ENCODE measurements around the gene PLB1. TPM values are rescaled to one million over a fixed set of nuclear protein-coding genes. Genes with fewer than 3 reads are reported as not detected.

Gene PLB1
- total and polyA plus RNA-seq, 9 of the 15 experiments (the other 6 are each of a cell fraction or from before 2014, with no cell fraction given) = 0.01 to 0.09 (median 0.07) TPM; not detected in 2

DNA sequence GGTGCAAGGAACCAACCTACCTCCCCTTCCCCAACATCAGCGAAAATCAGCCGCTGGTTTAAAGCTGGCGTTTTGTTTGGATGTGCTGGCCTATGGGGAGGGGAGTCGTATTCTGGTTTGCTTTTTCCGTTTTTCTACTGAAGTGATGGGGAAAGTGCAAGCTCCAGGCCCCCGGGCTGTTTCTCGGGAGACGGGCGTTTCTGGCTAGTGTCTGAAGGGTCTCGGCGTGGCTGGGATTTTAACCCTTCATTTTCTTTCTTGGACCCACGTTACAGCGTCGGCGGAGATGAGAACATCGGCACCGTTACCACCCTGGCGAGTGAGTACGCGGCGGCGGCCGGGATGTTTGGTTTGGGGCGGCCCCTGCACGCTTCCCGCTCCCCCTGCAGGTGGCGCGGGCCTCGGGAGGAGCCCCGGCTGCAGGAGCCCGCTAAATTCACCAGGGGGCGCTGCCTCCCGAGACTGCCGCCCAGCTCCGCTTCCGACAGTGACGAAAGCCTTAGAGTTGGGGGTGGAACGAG is 70.7 kb downstream of the PLB1 start (continued):
- TF ChIP-seq CHD4 (IDR thresholded peaks at IDR 0.05; ENCODE audit: insufficient read depth, insufficient replicate concordance, low read depth, low read length, poor library complexity, severe bottlenecking) (no peak), MIER1 (IDR thresholded peaks at IDR 0.05; ENCODE audit: low read depth) (no peak), MCM5 (IDR thresholded peaks at IDR 0.05; ENCODE audit: low read depth) (no peak), SRSF1 (IDR thresholded peaks at IDR 0.05; ENCODE audit: low read depth, low read length) (no peak), ARNT (IDR thresholded peaks at IDR 0.05) (no peak), TEAD1 (CRISPR knock-in tag; IDR thresholded peaks at IDR 0.05) (0 out of 4 replicates have a peak, but pooled peaks of 1 of the 2 experiments have one; percentile 36), ZNF644 (tag; IDR thresholded peaks at IDR 0.05; ENCODE audit: low read depth) (no peak), CXXC5 (CRISPR knock-in tag; IDR thresholded peaks at IDR 0.05) (no peak), ZSCAN32 (CRISPR knock-in tag; IDR thresholded peaks at IDR 0.05) (no peak), ZNF134 (CRISPR knock-in tag; conservative IDR thresholded peaks at IDR 0.05) (no peak), HMGN3 (IDR thresholded peaks at IDR 0.05; ENCODE audit: borderline replicate concordance, extremely low read depth, insufficient read length, low read depth, low read length) (peak; percentile 62), SMARCC2 (IDR thresholded peaks at IDR 0.05; ENCODE audit: low read depth) (no peak), SIRT6 (IDR thresholded peaks at IDR 0.05; ENCODE audit: low read depth, low read length) (no peak), JUN (IDR thresholded peaks at IDR 0.05; ENCODE audit: borderline replicate concordance, low read depth, low read length) (0 out of 2 replicates have a peak, but pooled peaks have one; percentile 20), JUN (CRISPR knock-in tag; IDR thresholded peaks at IDR 0.05; ENCODE audit: borderline replicate concordance) (no peak), PHF8 (IDR thresholded peaks at IDR 0.05; ENCODE audit: borderline replicate concordance, low read length) (no peak), CBFA2T2 (conservative IDR thresholded peaks at IDR 0.05) (no peak), BCOR (IDR thresholded peaks at IDR 0.05) (no peak)
- TF ChIP-seq, protein P1, sequence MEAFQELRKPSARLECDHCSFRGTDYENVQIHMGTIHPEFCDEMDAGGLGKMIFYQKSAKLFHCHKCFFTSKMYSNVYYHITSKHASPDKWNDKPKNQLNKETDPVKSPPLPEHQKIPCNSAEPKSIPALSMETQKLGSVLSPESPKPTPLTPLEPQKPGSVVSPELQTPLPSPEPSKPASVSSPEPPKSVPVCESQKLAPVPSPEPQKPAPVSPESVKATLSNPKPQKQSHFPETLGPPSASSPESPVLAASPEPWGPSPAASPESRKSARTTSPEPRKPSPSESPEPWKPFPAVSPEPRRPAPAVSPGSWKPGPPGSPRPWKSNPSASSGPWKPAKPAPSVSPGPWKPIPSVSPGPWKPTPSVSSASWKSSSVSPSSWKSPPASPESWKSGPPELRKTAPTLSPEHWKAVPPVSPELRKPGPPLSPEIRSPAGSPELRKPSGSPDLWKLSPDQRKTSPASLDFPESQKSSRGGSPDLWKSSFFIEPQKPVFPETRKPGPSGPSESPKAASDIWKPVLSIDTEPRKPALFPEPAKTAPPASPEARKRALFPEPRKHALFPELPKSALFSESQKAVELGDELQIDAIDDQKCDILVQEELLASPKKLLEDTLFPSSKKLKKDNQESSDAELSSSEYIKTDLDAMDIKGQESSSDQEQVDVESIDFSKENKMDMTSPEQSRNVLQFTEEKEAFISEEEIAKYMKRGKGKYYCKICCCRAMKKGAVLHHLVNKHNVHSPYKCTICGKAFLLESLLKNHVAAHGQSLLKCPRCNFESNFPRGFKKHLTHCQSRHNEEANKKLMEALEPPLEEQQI (IDR thresholded peaks at IDR 0.05) = no peak
- TF ChIP-seq, protein P2, sequence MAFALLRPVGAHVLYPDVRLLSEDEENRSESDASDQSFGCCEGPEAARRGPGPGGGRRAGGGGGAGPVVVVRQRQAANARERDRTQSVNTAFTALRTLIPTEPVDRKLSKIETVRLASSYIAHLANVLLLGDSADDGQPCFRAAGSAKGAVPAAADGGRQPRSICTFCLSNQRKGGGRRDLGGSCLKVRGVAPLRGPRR (CRISPR knock-in tag; IDR thresholded peaks at IDR 0.05) = no peak
- TF ChIP-seq, protein P3, sequence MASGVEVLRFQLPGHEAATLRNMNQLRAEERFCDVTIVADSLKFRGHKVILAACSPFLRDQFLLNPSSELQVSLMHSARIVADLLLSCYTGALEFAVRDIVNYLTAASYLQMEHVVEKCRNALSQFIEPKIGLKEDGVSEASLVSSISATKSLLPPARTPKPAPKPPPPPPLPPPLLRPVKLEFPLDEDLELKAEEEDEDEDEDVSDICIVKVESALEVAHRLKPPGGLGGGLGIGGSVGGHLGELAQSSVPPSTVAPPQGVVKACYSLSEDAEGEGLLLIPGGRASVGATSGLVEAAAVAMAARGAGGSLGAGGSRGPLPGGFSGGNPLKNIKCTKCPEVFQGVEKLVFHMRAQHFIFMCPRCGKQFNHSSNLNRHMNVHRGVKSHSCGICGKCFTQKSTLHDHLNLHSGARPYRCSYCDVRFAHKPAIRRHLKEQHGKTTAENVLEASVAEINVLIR (CRISPR knock-in tag; IDR thresholded peaks at IDR 0.05) = no peak
- TF ChIP-seq, protein P4, sequence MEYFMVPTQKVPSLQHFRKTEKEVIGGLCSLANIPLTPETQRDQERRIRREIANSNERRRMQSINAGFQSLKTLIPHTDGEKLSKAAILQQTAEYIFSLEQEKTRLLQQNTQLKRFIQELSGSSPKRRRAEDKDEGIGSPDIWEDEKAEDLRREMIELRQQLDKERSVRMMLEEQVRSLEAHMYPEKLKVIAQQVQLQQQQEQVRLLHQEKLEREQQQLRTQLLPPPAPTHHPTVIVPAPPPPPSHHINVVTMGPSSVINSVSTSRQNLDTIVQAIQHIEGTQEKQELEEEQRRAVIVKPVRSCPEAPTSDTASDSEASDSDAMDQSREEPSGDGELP (CRISPR knock-in tag; IDR thresholded peaks at IDR 0.05; ENCODE audit: borderline replicate concordance) = peak; percentile 67
- TF ChIP-seq, protein P5, sequence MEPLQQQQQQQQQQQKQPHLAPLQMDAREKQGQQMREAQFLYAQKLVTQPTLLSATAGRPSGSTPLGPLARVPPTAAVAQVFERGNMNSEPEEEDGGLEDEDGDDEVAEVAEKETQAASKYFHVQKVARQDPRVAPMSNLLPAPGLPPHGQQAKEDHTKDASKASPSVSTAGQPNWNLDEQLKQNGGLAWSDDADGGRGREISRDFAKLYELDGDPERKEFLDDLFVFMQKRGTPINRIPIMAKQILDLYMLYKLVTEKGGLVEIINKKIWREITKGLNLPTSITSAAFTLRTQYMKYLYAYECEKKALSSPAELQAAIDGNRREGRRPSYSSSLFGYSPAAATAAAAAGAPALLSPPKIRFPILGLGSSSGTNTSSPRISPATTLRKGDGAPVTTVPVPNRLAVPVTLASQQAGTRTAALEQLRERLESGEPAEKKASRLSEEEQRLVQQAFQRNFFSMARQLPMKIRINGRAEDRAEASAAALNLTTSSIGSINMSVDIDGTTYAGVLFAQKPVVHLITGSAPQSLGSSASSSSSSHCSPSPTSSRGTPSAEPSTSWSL (CRISPR knock-in tag; IDR thresholded peaks at IDR 0.05; ENCODE audit: borderline replicate concordance) = no peak

Data from K562 (cell line).